Vagina (tissue), 2 donors: ENCODE results near the gene TTC39B.

Experiments
- POLR2AphosphoS5 ChIP-seq, 2 donors: sonication (generic); formaldehyde crosslinking; IDR thresholded peaks; one replicate each; pipeline ENCODE4 v1.9.0; 2017; ENCODE audit warnings: antibody characterized with exemption in 2 of 2, mild to moderate bottlenecking in 2 of 2, low read depth in 1 of 2; ENCODE audit not compliant: insufficient read depth in 1 of 2
- TF ChIP-seq, protein P1 (sequence below), 3 experiments: fragments of 450-650 bp in 2 of 3; fragments of 200-600 bp in 1 of 3; sonication (generic) in 1 of 3; IDR thresholded peaks; one replicate each; pipeline ENCODE4 v1.5.1; 2017 to 2019; ENCODE audit warnings: antibody characterized with exemption in 3 of 3, mild to moderate bottlenecking in 2 of 3, moderate library complexity in 2 of 3

- TF ChIP-seq POLR2AphosphoS5 (IDR thresholded peaks at IDR 0.05; ENCODE audit: insufficient read depth in 1 of 2, low read depth in 1 of 2): no peak
- TF ChIP-seq, protein P1, sequence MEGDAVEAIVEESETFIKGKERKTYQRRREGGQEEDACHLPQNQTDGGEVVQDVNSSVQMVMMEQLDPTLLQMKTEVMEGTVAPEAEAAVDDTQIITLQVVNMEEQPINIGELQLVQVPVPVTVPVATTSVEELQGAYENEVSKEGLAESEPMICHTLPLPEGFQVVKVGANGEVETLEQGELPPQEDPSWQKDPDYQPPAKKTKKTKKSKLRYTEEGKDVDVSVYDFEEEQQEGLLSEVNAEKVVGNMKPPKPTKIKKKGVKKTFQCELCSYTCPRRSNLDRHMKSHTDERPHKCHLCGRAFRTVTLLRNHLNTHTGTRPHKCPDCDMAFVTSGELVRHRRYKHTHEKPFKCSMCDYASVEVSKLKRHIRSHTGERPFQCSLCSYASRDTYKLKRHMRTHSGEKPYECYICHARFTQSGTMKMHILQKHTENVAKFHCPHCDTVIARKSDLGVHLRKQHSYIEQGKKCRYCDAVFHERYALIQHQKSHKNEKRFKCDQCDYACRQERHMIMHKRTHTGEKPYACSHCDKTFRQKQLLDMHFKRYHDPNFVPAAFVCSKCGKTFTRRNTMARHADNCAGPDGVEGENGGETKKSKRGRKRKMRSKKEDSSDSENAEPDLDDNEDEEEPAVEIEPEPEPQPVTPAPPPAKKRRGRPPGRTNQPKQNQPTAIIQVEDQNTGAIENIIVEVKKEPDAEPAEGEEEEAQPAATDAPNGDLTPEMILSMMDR (IDR thresholded peaks at IDR 0.05): no peak
Measured at GRCh38 chr9:15136646-15137045, 170.4 kb downstream of the TTC39B start.
